GM23338 (cell line): Measurements from ENCODE around the gene PLOD3. TPM values are rescaled to one million over a fixed set of nuclear protein-coding genes. Genes with fewer than 3 reads are reported as not detected.

Experiments
- ATAC-seq: fragments of 200-7000 bp; cut with Tn5 transposase; 3 replicates; pipeline ENCODE4 v1.9.1; 2020
- DNase-seq: peaks from one replicate; pipeline ENCODE4 v3.0.0-alpha.2; 2015; ENCODE audit warnings: low spot score
- H2AFZ ChIP-seq: fragments of 200-600 bp; sonication (generic); 2 replicates; pipeline ENCODE4 v1.8.0; 2016; ENCODE audit warnings: antibody characterized with exemption, mild to moderate bottlenecking, moderate library complexity
- H3F3A ChIP-seq: fragments of 200-600 bp; sonication (generic); replicated peaks from 2 replicates; pipeline ENCODE4 v1.8.0; 2017; ENCODE audit warnings: antibody characterized with exemption, mixed run types, low read depth
- H3K27ac ChIP-seq: fragments of 200-600 bp; sonication (generic); 2 replicates; pipeline ENCODE4 v1.6.1; 2016; ENCODE audit warnings: low read depth
- H3K27me3 ChIP-seq: fragments of 200-600 bp; sonication (generic); 2 replicates; pipeline ENCODE4 v1.8.0; 2016; ENCODE audit warnings: mild to moderate bottlenecking, mixed run types, moderate library complexity; ENCODE audit not compliant: insufficient read depth
- H3K36me3 ChIP-seq: fragments of 200-600 bp; sonication (generic); 2 replicates; pipeline ENCODE4 v1.8.0; 2016; ENCODE audit warnings: mild to moderate bottlenecking; ENCODE audit not compliant: insufficient read depth
- H3K4me1 ChIP-seq: fragments of 200-600 bp; sonication (generic); 2 replicates; pipeline ENCODE4 v1.8.0; 2016; ENCODE audit warnings: mild to moderate bottlenecking, moderate library complexity; ENCODE audit not compliant: insufficient read depth
- H3K4me2 ChIP-seq: fragments of 200-600 bp; sonication (generic); 2 replicates; pipeline ENCODE4 v1.7.1; 2017; ENCODE audit warnings: mixed run types
- H3K4me3 ChIP-seq: fragments of 200-600 bp; sonication (generic); 2 replicates; pipeline ENCODE4 v1.6.1; 2016; ENCODE audit warnings: mixed run types
- H3K79me2 ChIP-seq: fragments of 200-600 bp; sonication (generic); replicated peaks from 2 replicates; pipeline ENCODE4 v1.8.0; 2017; ENCODE audit warnings: mild to moderate bottlenecking; ENCODE audit not compliant: insufficient read depth
- H3K9me2 ChIP-seq: fragments of 200-600 bp; sonication (generic); 2 replicates; pipeline ENCODE4 v1.8.0; 2017; ENCODE audit not compliant: insufficient read depth
- H4K20me1 ChIP-seq: fragments of 200-600 bp; sonication (generic); replicated peaks from 2 replicates; pipeline ENCODE4 v1.8.0; 2017; ENCODE audit warnings: mild to moderate bottlenecking; ENCODE audit not compliant: insufficient read depth
- H3K27ac Mint-ChIP-seq: 2 replicates; pipeline ENCODE4 v1.8.0; 2020; ENCODE audit warnings: inconsistent platforms, mild to moderate bottlenecking, moderate library complexity, mixed read lengths
- H3K27me3 Mint-ChIP-seq: 3 replicates; pipeline ENCODE4 v1.8.0; 2022; ENCODE audit warnings: low read depth, mild to moderate bottlenecking, moderate library complexity, mixed read lengths, inconsistent platforms; ENCODE audit not compliant: insufficient read depth, poor library complexity
- H3K36me3 Mint-ChIP-seq: 3 replicates; pipeline ENCODE4 v1.8.0; 2021; ENCODE audit warnings: low read depth, mild to moderate bottlenecking, inconsistent platforms, moderate library complexity, mixed read lengths
- H3K4me1 Mint-ChIP-seq: 3 replicates; pipeline ENCODE4 v1.8.0; 2020; ENCODE audit warnings: mild to moderate bottlenecking, inconsistent platforms, mixed read lengths
- H3K4me3 Mint-ChIP-seq: 3 replicates; pipeline ENCODE4 v1.8.0; 2021; ENCODE audit warnings: moderate library complexity, mild to moderate bottlenecking, inconsistent platforms, mixed read lengths
- H3K9me3 Mint-ChIP-seq: 3 replicates; pipeline ENCODE4 v1.8.0; 2020; ENCODE audit warnings: moderate library complexity, mild to moderate bottlenecking, inconsistent platforms, mixed read lengths
- CREB1 ChIP-seq: fragments of 250-450 bp; sonication (Bioruptor Pico); IDR thresholded peaks from 2 replicates; pipeline ENCODE4 v1.5.0; 2020; ENCODE audit warnings: low read depth, mild to moderate bottlenecking, moderate library complexity
- CTCF ChIP-seq, 2 experiments: fragments of 200-600 bp in 1 of 2; sonication (generic) in 1 of 2; conservative IDR thresholded peaks; 2 replicates each; pipeline versions ENCODE4 v1.5.1 to v1.6.1; 2016 to 2017; ENCODE audit warnings: antibody characterized with exemption in 2 of 2, low read depth in 2 of 2, mild to moderate bottlenecking in 2 of 2, moderate library complexity in 1 of 2
- EZH2 ChIP-seq: fragments of 200-600 bp; sonication (generic); IDR thresholded peaks from one replicate; pipeline ENCODE4 v1.8.0; 2017; ENCODE audit warnings: antibody characterized with exemption, mild to moderate bottlenecking, low read depth; ENCODE audit not compliant: unreplicated experiment
- JUNB ChIP-seq: IDR thresholded peaks from one replicate; pipeline ENCODE4 v1.6.1; 2016; ENCODE audit warnings: antibody characterized with exemption; ENCODE audit not compliant: unreplicated experiment
- NANOG ChIP-seq: IDR thresholded peaks from 2 replicates; pipeline ENCODE4 v1.6.1; 2016; ENCODE audit warnings: antibody characterized with exemption, borderline replicate concordance
- ZNF331 ChIP-seq: fragments of 250-450 bp; sonication (Bioruptor Pico); IDR thresholded peaks from 2 replicates; pipeline ENCODE4 v1.5.0; 2020; ENCODE audit warnings: low read depth, mild to moderate bottlenecking, moderate library complexity
- ZNF462 ChIP-seq: fragments of 250-450 bp; sonication (Bioruptor Pico); IDR thresholded peaks from 2 replicates; pipeline ENCODE4 v1.5.0; 2020; ENCODE audit warnings: mild to moderate bottlenecking, moderate library complexity
- polyA plus RNA-seq: library from polyadenylated mRNA; unstranded; fragments of >200 nt; fragmentation: Nextera tagmentation; extraction: Ambion mirVana; gene quantifications from 2 replicates; pipeline ENCODE4 v1.2.1, GENCODE V29; 2016
- total RNA-seq: library from RNA; depleted of rRNA; stranded (reverse); fragments of >200 nt; shearing (Covaris generic); gene quantifications from 2 replicates; pipeline ENCODE4 v1.2.3, GENCODE V29; 2014

Gene PLOD3
- total and polyA plus RNA-seq, 2 experiments from 2014 or later = 35.2 to 40.7 TPM

- no peaks in the 10 kb centered on the region; the same call in 1 of the 2 replicates for H3K36me3 ChIP-seq
- no peaks in the 10 kb centered on the region for H3K9me2 ChIP-seq
- peak overlapping the region; percentile 93 for H3K4me2 ChIP-seq
- no peaks in the 10 kb centered on the region for H4K20me1 ChIP-seq
- H3K79me2 ChIP-seq = no peaks in the 10 kb centered on the region
- no peak overlapping the region for H3K27ac ChIP-seq
- H3K27me3 ChIP-seq = peaks cover 70% of the 10 kb centered on the region
- peaks cover 5% of the 10 kb centered on the region; the same call in 1 of the 2 replicates for H3K4me1 ChIP-seq
- TF ChIP-seq EZH2 (peak; percentile 34), NANOG (no peak), CTCF (conservative IDR thresholded peaks at IDR 0.05; ENCODE audit: low read depth in 2 of 2) (peak in 1 of 2 experiments; percentile 11; a peak in 1 of 4 replicates)
- H3F3A ChIP-seq = peaks cover 7% of the 10 kb centered on the region; the same call in 1 of the 2 replicates
- peak overlapping the region; percentile 96 for H2AFZ ChIP-seq
- H3K4me3 Mint-ChIP-seq = peak overlapping the region; percentile 78
- peaks cover 17% of the 10 kb centered on the region for H3K4me1 Mint-ChIP-seq
- DNase-seq = peak; percentile 58
- H3K27me3 Mint-ChIP-seq = peaks cover 66% of the 10 kb centered on the region
- peak; percentile 13 for ATAC-seq
- H3K27ac Mint-ChIP-seq = no peak overlapping the region
- H3K4me3 ChIP-seq = peak overlapping the region; percentile 73
- H3K9me3 Mint-ChIP-seq = no peaks in the 10 kb centered on the region; the same call in 2 of the 3 replicates
- no peaks in the 10 kb centered on the region for H3K36me3 Mint-ChIP-seq
Measured at GRCh38 chr7:101179713-101180112, 37.7 kb downstream of the PLOD3 start.

- Mint-ChIP-seq H3K27me3 (peaks cover 71% of the 10 kb centered on the region), H3K4me1 (peaks cover 20% of the 10 kb centered on the region), H3K4me3 (peak overlapping the region; percentile 78), H3K36me3 (no peaks in the 10 kb centered on the region), H3K27ac (no peak overlapping the region), H3K9me3 (peaks cover under 1% of the 10 kb centered on the region; the same call in 2 of the 3 replicates)
- Histone ChIP-seq H3F3A (peaks cover 9% of the 10 kb centered on the region), H3K4me1 (peaks cover 5% of the 10 kb centered on the region; the same call in 1 of the 2 replicates), H2AFZ (peak overlapping the region; percentile 63; the same call in 1 of the 2 replicates), H3K79me2 (no peaks in the 10 kb centered on the region), H3K36me3 (no peaks in the 10 kb centered on the region; the same call in 1 of the 2 replicates), H3K4me2 (peak overlapping the region; percentile 93), H3K4me3 (peak overlapping the region; percentile 73), H3K9me2 (no peaks in the 10 kb centered on the region), H3K27me3 (peaks cover 76% of the 10 kb centered on the region), H3K27ac (no peak overlapping the region), H4K20me1 (no peaks in the 10 kb centered on the region)
- no peak for TF ChIP-seq CREB1 (CRISPR knock-in tag)
- no peak for TF ChIP-seq ZNF462 (CRISPR knock-in tag)
- TF ChIP-seq ZNF331 (CRISPR knock-in tag) = no peak
- TF ChIP-seq NANOG = no peak
- no peak for TF ChIP-seq EZH2
- no peak for TF ChIP-seq CTCF (conservative IDR thresholded peaks at IDR 0.05; ENCODE audit: low read depth in 2 of 2)
- TF ChIP-seq JUNB = no peak
- ATAC-seq (peak; percentile 8), DNase-seq (peak; percentile 78)
Measured at GRCh38 chr7:101179117-101179516, 38.3 kb downstream of the PLOD3 start.
